ENCODE measurements around the gene USP5.

Gene USP5

GRCh38 chr12:6825398-6826124 lies 26.4 kb upstream of the USP5 start:
- peak; percentile 97 for DNase-seq (ENCODE audit: low spot score)

GRCh38 chr12:6826125-6826733 lies 25.7 kb upstream of the USP5 start:
- no peak for DNase-seq (ENCODE audit: low spot score)

- no peak for DNase-seq (ENCODE audit: low spot score)
These were observed 25.1 kb upstream of the USP5 start for GRCh38 chr12:6826734-6827436.

- peak; percentile 98 for DNase-seq (ENCODE audit: low spot score)
These were observed 24.5 kb upstream of the USP5 start for GRCh38 chr12:6827437-6827911.

GRCh38 chr12:6827982-6828780 lies 23.8 kb upstream of the USP5 start, which contains the start of gene P3H3:
Gene P3H3, plus strand, starts transcription at chr12:6828407. Its CDS starts 34 bp downstream, at chr12:6828441.
- DNase-seq (ENCODE audit: low spot score), result peak; percentile 59

GRCh38 chr12:6828781-6829535 lies 23.0 kb upstream of the USP5 start:
- DNase-seq (ENCODE audit: low spot score), result peak; percentile 58

GRCh38 chr12:6829536-6830220 lies 22.3 kb upstream of the USP5 start:
- peak; percentile 86 for DNase-seq (ENCODE audit: low spot score)

- no peak for DNase-seq (ENCODE audit: low spot score)
These were observed 21.6 kb upstream of the USP5 start for GRCh38 chr12:6830286-6830890.

- no peak for DNase-seq (ENCODE audit: low spot score)
These were observed 21.0 kb upstream of the USP5 start for GRCh38 chr12:6830999-6831398.

- no peak for DNase-seq (ENCODE audit: low spot score)
These were observed 20.4 kb upstream of the USP5 start for GRCh38 chr12:6831450-6831995.

- DNase-seq (ENCODE audit: low spot score), result no peak
These were observed 19.8 kb upstream of the USP5 start for GRCh38 chr12:6832125-6832524.

- DNase-seq (ENCODE audit: low spot score), result no peak
These were observed 18.6 kb upstream of the USP5 start for GRCh38 chr12:6833189-6833890.

- DNase-seq (ENCODE audit: low spot score), result no peak
These were observed 17.7 kb upstream of the USP5 start for GRCh38 chr12:6834254-6834653.

GRCh38 chr12:6834873-6835272 lies 17.1 kb upstream of the USP5 start:
- no peak for DNase-seq (ENCODE audit: low spot score)

- DNase-seq (ENCODE audit: low spot score), result no peak
These were observed 15.1 kb upstream of the USP5 start for GRCh38 chr12:6836851-6837250.

GRCh38 chr12:6837370-6838060 lies 14.4 kb upstream of the USP5 start:
- no peak for DNase-seq (ENCODE audit: low spot score)

GRCh38 chr12:6838854-6839253 lies 13.1 kb upstream of the USP5 start:
- no peak for DNase-seq (ENCODE audit: low spot score)

- no peak for DNase-seq (ENCODE audit: low spot score)
These were observed 12.3 kb upstream of the USP5 start for GRCh38 chr12:6839482-6840201.
